ENCODE measurements around the gene KLHL2.

The KLHL2 gene

GRCh38 chr4:165293927-165294649, 86.7 kb downstream of the KLHL2 start:
- DNase-seq = no peak

- no peak for DNase-seq
Observed at GRCh38 chr4:165294907-165295306, 87.5 kb downstream of the KLHL2 start.

GRCh38 chr4:165297626-165298025, 90.3 kb downstream of the KLHL2 start:
- no peak for DNase-seq

GRCh38 chr4:165299399-165300060, 92.2 kb downstream of the KLHL2 start:
- DNase-seq = no peak

GRCh38 chr4:165301833-165302232, 94.5 kb downstream of the KLHL2 start:
- no peak for DNase-seq

GRCh38 chr4:165302658-165303057, 95.3 kb downstream of the KLHL2 start:
- DNase-seq = no peak

GRCh38 chr4:165308166-165308565, 100.8 kb downstream of the KLHL2 start:
- no peak for DNase-seq

GRCh38 chr4:165308606-165309005, 101.2 kb downstream of the KLHL2 start:
- DNase-seq = no peak

GRCh38 chr4:165309456-165309855, 102.1 kb downstream of the KLHL2 start:
- DNase-seq = no peak

GRCh38 chr4:165312506-165312905, 105.1 kb downstream of the KLHL2 start:
- no peak for DNase-seq

- no peak for DNase-seq
Observed at GRCh38 chr4:165319030-165319429, 111.7 kb downstream of the KLHL2 start.

- DNase-seq = no peak
Observed at GRCh38 chr4:165319509-165319908, 112.1 kb downstream of the KLHL2 start.

GRCh38 chr4:165324236-165324917, 117.0 kb downstream of the KLHL2 start:
- DNase-seq = no peak

- no peak for DNase-seq
Observed at GRCh38 chr4:165324918-165325304, 117.5 kb downstream of the KLHL2 start.

GRCh38 chr4:165325732-165326512, 118.6 kb downstream of the KLHL2 start:
- peak; percentile 62 for DNase-seq

GRCh38 chr4:165326831-165327210, 119.5 kb downstream of the KLHL2 start:
- DNase-seq = peak; percentile 64

GRCh38 chr4:165327211-165328100, 120.1 kb downstream of the KLHL2 start, which contains the start of gene MSMO1:
Gene MSMO1, plus strand, starts transcription at chr4:165327669. Its CDS starts 5,702 bp downstream, at chr4:165333371.
- DNase-seq = peak; percentile 100

- no peak for DNase-seq
Observed at GRCh38 chr4:165328101-165328425, 120.7 kb downstream of the KLHL2 start.

- DNase-seq = no peak
Observed at GRCh38 chr4:165328708-165329107, 121.3 kb downstream of the KLHL2 start.

- no peak for DNase-seq
Observed at GRCh38 chr4:165330071-165330470, 122.7 kb downstream of the KLHL2 start.

GRCh38 chr4:165330666-165331065, 123.3 kb downstream of the KLHL2 start:
- DNase-seq = no peak

GRCh38 chr4:165331359-165331758, 124.0 kb downstream of the KLHL2 start:
- no peak for DNase-seq
